Measurements from ENCODE around the gene DTX4.

Gene DTX4

DNA sequence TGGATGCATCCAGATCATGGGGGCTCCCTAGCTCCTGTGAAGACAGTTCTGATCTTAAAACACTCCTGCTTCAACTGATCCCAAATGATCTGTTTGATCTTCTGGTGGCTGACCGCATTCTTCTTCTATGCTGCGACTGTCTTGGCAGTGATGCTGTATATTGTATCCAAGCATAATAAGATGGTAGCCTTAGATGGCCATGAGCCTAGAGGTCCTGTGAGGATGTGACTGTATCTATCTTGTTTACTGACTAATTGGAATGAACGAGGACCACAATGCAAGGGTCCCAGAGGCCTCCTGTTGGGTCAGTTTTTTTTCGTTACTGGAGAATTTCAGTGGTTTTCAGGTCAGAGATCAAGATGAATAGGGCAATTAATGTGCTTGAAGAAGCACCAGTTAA is 47.9 kb downstream of the DTX4 start:
- DNase-seq (ENCODE audit: low read depth, low spot score) = no peak

DNA sequence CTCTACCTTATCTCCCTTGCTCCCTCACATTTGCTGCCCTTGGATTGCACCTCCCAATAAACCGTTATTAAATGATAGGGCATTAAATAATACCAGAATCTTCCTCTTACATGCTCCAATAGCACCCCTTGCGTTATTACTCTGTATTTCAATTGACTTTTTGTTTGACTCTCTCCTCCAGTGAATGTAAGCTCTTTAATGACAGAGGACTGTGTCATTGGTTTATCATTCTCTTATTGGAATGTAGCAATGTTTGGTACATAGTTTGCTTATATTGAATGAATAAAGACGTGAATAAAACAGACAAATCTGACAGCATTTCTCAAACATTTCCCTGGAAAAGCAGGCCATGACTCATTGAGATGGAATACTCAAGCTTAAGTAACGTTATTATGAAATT is 49.5 kb downstream of the DTX4 start:
- no peak for DNase-seq (ENCODE audit: low read depth, low spot score)

DNA sequence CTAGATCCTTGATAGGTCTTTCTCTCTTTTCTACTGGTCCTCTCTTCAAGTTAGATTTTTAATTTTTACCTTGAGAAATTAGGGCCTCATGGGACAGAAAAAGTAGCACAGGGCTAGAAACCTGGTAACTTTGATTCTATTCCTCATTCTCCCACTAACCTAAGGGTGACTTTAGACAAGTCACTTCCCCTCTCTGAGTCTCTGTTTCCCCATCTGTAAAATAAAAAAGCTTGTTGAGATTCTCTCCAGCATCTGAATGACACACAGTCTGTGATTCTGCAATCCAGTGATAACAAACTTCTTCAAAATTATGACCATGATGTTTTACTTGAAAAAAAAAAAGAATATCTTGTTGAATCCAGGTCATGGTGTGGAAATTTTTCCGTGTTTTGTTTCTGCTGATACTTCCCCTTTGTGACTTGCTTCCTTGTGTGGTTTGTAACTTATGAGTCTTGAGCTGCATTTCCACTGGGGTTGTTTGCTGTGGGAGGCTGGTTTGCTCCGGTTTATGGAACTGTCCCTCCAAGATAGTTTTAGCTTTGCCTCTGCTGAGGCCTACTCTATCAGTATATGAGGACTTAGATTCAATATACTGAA is 50.6 kb downstream of the DTX4 start:
- DNase-seq (ENCODE audit: low read depth, low spot score) = no peak

DNA sequence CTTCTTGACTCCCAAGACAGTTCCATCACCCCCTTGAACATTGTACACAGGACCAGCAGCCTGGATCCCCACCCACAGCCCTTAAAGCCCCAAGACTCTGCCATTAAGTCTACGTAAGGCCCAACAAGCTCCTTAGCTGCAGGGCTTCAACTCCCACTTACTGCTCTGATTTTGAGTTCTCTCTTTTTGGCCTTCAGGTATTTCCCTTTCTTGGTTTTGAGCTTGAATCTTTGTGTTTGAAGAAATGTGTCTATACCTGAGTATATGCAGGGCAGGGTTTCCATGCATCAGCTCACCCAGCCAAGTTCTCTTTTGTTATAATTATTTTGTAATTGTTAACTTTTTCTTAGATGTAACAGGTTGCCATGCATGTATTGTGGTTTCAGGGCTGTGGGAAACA is 51.2 kb downstream of the DTX4 start:
- no peak for DNase-seq (ENCODE audit: low read depth, low spot score)

DNA sequence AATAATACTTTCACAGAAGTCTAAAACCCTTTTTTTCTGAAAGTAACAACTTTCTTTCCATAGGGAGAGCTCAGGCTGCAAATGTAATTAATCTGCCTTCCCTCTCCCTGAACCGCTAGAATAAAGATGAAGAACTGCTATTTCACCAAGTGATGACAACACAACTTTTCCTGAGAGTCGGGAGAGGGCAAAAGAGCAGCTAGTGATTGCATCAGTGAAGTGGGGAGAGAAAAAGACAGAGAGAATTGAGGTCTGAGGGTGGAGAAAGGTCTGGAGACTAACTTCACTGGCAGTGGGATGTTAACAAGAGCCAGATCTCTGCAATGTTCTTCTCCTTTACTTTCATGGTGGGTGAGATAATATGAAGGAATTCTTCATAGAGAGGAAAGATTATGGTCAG is 51.7 kb downstream of the DTX4 start:
- DNase-seq (ENCODE audit: low read depth, low spot score) = no peak

DNA sequence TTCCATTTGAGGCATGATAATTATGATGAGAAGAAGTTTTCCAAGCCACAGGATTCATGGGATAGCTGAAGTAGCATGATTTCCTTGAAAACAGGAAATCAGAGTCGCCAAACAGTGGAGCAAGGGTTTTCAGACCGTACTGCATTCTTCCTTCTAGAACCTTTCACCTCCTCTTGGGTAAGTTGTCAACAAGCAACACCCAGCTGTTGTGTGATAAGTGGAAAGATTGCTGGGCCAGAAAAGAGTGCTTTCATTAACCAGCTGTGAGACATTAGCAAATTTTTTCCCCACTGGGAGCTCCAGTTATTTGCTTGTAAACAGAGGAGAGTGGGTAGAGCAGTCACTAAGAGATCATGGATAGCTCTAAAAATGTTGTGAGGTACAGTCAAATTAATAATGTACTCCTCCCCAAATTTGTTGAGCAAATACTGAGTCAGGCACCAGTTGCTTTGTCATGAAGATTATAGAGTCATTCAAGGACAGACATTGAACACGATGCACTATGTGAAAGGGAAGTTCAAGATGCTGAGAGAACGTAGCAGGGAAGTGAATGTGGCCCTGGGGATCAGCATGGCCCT is 52.5 kb downstream of the DTX4 start:
- DNase-seq (ENCODE audit: low read depth, low spot score) = no peak

DNA sequence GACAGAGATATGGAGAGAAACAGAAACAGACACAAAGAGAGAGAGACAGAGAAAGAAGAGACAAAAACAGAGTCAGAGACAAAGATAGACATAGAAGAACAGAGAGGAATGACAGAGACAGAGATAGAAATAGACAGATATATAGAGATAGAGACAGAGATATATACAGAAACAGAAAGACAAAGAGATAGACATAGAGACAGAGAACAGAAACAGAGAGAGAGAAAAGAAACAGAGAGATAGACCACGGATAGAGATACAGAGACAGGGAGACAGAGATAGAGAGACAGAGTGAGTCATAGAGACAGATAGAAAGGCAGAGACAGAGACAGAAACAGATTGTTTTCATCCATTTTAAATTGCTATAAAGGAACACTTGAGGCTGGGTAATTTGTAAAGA is 53.1 kb downstream of the DTX4 start:
- no peak for DNase-seq (ENCODE audit: low read depth, low spot score)

DNA sequence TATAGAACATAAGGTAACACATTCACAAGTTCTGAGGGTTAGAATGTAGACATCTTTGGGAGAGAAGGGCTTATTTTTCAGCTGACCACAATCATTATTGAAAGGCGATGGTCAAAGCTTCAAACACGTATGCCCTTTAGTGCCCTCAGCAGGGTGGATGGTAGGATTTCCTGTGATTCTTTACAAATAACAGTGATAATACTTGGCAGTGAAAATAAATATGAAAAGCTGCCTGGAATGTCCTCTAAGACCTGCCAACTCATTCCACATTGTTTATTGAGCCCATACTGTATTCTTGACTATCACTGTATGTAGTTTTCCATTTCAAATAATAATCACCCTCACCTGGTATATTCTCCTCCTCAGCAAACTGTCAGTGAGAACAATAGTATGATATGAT is 54.5 kb downstream of the DTX4 start:
- no peak for DNase-seq (ENCODE audit: low read depth, low spot score)

DNA sequence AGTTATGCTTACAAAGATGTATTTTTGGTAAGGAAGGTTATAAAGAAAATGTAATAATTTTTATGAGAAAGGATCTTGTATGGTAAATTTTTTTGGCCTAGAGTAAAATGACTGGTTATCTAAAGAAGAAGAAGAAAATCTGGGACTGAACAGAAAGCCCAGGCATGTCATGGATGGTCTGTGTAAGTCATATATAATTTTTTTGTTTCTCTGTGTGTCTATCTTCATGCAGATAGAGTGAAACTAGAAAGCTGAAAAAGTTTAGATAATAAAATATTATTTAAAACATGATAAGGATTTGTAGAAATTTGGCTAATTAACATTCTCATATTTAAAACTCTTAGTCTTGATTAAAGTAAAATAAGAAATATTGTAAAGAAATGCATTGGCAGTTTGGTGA is 68.4 kb downstream of the DTX4 start:
- DNase-seq (ENCODE audit: low read depth, low spot score) = no peak

DNA sequence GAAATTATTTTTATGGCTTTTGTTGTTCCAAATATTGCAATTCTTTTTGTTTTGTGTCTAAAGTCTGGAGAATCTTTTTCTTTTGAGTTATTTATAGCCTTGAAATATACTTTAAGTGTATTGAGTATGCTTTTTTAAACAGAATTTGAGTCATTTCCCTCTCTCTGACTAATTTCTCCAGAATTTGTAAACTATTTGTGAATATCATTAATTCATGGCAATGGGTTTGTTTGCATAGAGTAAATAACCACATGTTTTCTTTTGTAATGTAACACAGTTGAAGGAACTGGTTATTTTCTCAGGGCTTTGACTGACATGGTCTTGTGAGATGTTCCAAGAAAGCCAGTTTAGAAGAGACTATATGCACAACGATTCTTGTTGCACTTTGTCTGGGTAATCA is 71.7 kb downstream of the DTX4 start:
- DNase-seq (ENCODE audit: low read depth, low spot score) = no peak

DNA sequence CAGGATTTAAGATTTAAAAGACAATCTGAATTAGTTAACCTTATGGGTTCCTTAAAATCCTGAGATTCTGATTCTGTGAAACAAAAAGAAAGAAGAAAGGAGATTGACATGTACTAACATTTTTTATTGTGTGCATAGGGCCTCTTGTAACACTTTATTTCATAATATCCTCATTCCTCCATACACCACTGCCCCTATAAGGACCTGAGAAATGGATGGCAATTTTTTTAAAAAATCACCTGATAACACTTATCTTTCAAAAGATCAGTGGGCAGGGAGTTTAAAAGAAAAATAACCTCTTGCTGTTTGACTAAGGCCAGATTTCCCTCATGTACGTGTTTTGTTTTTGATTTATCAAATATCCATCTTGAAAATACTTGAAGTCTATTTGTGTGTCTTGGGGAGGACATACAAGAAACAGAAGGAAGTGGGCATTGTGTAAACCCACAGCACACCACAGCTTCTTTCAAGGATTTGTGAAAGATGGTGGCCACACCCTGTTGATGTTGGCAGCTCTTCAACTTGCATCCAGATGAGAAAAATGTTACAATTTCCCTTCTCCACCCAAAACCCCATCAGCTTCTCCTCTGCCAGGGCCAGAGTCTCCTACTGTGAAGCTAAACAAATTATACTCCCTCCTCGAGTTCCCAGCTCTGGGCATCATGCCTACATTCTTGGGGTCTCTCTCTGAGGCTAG is 75.7 kb downstream of the DTX4 start:
- DNase-seq (ENCODE audit: low read depth, low spot score) = no peak

DNA sequence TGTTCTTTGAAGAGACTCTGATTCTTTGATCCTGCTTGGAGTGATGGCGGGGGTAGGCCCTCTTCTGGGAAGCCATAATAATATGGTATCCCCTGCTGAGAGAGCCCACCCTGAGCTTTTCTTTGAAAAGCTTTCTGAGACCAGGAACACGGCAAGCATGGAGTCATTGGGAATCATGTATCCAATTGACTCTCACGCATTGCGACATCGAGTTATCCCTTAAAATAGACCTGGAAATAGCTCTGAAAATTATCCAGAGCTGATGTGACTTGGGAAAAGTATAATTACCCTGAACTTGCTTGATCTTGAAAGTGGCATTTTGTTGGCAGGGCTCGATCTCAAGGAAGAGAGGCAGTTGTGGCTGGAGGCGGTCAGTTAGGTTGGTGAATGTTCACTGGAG is 77.6 kb downstream of the DTX4 start:
- DNase-seq (ENCODE audit: low read depth, low spot score) = no peak

DNA sequence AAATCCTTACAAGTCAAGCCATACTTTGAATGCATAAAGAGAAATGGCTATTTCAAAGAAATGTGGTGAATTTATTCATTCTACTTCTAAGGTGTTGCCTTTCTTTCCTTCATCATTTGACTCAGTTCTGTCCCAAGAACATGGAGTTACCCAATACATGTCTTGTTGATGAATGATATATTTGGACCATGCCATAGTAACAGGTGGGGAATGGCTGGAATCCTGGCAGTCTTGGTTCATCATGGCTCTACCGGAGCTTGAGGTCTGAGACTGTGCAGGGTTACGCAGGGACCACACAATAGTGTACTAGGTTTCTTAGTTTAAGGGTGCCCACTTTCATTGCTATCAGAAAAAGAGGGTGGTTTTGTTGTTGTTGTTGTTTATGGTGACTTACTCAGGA is 81.1 kb downstream of the DTX4 start:
- no peak for DNase-seq (ENCODE audit: low read depth, low spot score)

DNA sequence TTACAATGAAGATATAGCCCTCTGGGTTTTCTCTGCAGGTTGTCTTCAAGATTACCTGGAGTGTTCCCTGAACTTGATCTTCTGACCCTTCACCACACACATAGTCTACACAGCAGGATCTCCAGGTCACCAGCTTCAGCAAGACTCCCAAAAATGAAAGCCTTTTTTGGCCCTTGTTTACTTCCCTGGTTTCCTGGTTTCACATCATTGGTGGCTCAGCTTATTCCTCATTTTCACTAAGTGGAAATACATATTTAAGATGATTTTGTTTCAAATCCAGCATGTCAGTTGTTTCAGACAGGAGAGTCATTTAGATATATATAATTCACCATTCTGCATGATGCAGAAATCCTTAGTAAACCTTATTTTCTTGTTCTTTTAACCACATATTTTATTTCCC is 82.4 kb downstream of the DTX4 start:
- DNase-seq (ENCODE audit: low read depth, low spot score) = no peak

DNA sequence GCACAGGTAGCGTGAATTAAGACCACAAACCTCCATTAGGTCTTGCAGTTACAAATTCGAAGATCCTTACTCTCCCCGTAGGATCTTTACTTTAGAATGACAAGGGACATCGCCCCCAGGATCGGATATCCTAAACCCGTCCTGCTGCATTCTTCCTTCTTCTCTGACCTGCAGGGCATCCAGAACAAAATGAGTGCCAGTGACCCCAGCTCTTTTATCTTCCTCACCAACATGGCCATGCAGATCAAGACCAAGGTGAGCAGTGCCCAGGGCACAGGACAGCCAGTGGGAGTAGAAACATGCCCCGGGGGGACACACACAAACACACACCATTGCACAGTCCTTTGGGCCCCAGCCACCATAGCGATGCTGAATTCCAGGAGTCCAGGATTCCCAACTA is 83.3 kb downstream of the DTX4 start:
- DNase-seq (ENCODE audit: low read depth, low spot score) = no peak
